ENCODE measurements around the gene STAT3. TPM values are rescaled to one million over a fixed set of nuclear protein-coding genes. Genes with fewer than 3 reads are reported as not detected.

Gene STAT3
- total RNA-seq, 3 donors from 2014 or later (not counting 1 experiment from before 2014, with no cell fraction given), result 190 to 246 (median 206) TPM

DNA sequence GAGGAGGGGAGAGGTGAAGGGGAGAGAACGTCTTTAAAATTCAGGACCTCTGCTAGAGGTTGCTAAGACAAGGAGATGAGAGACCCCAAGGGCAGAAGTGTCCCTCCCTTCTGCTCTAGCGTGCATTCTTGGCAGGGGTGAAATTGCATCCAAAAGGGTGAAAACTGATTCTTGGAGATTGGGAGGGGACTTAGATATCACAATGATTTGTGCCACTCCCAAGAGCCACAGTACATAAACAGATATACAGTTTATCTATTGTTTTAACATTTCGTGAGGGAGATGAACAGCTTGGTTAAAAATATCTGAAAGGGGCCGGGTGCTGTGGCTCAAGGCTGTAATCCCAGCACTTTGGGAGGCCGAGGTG, 22.1 kb upstream of the STAT3 start:
- Histone ChIP-seq H3K27ac (ENCODE audit: low read length) (no peak overlapping the region), H3K27me3 (ENCODE audit: control insufficient read depth, insufficient read depth, low read length) (no peaks in the 10 kb centered on the region), H3K36me3 (ENCODE audit: control insufficient read depth, insufficient read depth, low read length) (no peaks in the 10 kb centered on the region), H3K9me3 (ENCODE audit: control insufficient read depth, insufficient read depth, low read length) (no peaks in the 10 kb centered on the region), H3K4me3 (ENCODE audit: low read length) (no peak overlapping the region), H3K4me1 (ENCODE audit: control insufficient read depth, insufficient read depth, low read length) (peaks cover 13% of the 10 kb centered on the region)
- Mint-ChIP-seq H3K9me3 (no peaks in the 10 kb centered on the region), H3K27me3 (ENCODE audit: low read depth in 2 of 2) (peaks cover 7 to 11% of the 10 kb centered on the region in 2 donors), H3K4me1 (peaks cover 6 to 17% of the 10 kb centered on the region in 2 donors), H3K4me3 (no peak overlapping the region), H3K27ac (no peak overlapping the region), H3K36me3 (no peaks in the 10 kb centered on the region)
- TF ChIP-seq, protein P1, sequence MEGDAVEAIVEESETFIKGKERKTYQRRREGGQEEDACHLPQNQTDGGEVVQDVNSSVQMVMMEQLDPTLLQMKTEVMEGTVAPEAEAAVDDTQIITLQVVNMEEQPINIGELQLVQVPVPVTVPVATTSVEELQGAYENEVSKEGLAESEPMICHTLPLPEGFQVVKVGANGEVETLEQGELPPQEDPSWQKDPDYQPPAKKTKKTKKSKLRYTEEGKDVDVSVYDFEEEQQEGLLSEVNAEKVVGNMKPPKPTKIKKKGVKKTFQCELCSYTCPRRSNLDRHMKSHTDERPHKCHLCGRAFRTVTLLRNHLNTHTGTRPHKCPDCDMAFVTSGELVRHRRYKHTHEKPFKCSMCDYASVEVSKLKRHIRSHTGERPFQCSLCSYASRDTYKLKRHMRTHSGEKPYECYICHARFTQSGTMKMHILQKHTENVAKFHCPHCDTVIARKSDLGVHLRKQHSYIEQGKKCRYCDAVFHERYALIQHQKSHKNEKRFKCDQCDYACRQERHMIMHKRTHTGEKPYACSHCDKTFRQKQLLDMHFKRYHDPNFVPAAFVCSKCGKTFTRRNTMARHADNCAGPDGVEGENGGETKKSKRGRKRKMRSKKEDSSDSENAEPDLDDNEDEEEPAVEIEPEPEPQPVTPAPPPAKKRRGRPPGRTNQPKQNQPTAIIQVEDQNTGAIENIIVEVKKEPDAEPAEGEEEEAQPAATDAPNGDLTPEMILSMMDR (IDR thresholded peaks at IDR 0.05), result no peak
- no peak for ATAC-seq
- DNase-seq, result no peak
- WGBS (ENCODE audit: insufficient coverage), result 93% methylated on average over 5 of the region's 5 CpGs
- intact Hi-C loops (cut with micrococcal nuclease), result no loop called here

DNA sequence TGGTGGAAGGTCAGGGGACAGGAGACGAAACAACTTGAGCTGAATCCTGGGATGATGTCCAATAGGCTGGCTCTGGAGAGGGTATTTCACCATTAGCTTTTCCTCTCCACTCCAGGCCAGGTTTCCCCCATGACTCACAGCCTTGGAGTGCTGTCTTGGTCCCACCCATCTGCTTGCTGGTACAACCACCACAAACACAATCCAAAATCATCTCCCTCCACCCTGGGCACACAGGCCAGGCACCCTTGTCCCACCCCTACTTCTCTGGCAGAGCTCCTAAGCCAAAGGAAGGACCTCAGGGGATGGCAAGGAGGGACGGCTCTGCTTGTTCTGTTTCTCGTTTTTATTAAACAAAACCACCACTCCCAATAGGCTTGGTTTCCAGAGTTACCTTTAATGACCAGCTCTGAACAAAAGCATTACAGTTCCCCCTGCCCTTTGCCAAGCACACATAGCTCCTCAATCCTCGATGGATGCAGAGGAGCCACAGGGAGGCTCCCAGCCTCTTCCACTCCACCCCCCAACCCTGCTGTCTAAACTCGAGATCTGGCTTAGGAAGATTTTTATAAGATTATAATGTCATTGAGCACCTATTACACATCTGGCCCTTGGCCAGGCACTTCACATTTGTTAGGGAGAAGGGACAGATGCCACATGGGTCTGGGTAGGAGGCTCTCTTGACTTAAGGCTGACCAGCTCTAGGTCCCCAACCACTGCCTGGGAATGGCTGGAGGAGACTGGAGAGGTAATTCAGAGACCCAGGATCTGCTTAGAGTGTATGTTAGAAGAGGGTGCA, 21.5 kb upstream of the STAT3 start:
- no peaks in the 10 kb centered on the region for H3K9me3 Mint-ChIP-seq

DNA sequence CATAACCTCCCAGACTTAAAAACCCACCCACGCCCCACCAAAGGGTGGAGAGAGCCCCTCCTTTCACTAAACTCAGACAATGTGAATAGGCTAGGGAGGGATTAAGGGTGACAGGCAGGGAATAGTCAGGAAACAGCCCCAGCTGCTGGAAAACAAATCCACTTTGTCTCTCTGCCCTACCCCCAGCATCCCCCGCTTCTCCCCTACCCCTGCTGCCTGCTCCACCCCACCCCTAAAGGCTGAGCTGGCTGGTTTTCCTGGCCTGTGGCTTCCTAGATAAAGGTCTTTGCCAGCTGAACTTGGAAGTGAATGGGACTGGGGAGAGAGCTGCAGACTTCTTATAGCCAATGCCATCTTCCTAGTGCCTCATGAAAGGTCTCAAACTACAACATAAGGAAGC, 19.8 kb upstream of the STAT3 start:
- Mint-ChIP-seq H3K4me1 (peaks cover 6 to 9% of the 10 kb centered on the region in 2 donors), H3K27ac (no peak overlapping the region), H3K27me3 (ENCODE audit: low read depth in 2 of 2) (peaks cover 7% of the 10 kb centered on the region in 2 donors), H3K4me3 (no peak overlapping the region), H3K9me3 (no peaks in the 10 kb centered on the region), H3K36me3 (no peaks in the 10 kb centered on the region)
- Histone ChIP-seq H3K4me3 (ENCODE audit: low read length) (no peak overlapping the region), H3K9me3 (ENCODE audit: control insufficient read depth, insufficient read depth, low read length) (no peaks in the 10 kb centered on the region), H3K27me3 (ENCODE audit: control insufficient read depth, insufficient read depth, low read length) (no peaks in the 10 kb centered on the region), H3K4me1 (ENCODE audit: control insufficient read depth, insufficient read depth, low read length) (peaks cover 7% of the 10 kb centered on the region), H3K27ac (ENCODE audit: low read length) (no peak overlapping the region), H3K36me3 (ENCODE audit: control insufficient read depth, insufficient read depth, low read length) (no peaks in the 10 kb centered on the region)
- TF ChIP-seq, protein P1 (IDR thresholded peaks at IDR 0.05), result no peak
- ATAC-seq (no peak), DNase-seq (no peak)
- intact Hi-C loops (cut with micrococcal nuclease), result no loop called here
- WGBS (ENCODE audit: insufficient coverage), result no CpG with 5 or more reads among the region's 2 CpGs

More for the DNA sequence above, 21.5 kb upstream of the STAT3 start:
- TF ChIP-seq, protein P1 (IDR thresholded peaks at IDR 0.05), result no peak
- DNase-seq (no peak), ATAC-seq (no peak)
- WGBS (ENCODE audit: insufficient coverage), result 76% methylated on average over 3 of the region's 5 CpGs
- Histone ChIP-seq H3K4me1 (ENCODE audit: control insufficient read depth, insufficient read depth, low read length) (peaks cover 7% of the 10 kb centered on the region), H3K9me3 (ENCODE audit: control insufficient read depth, insufficient read depth, low read length) (no peaks in the 10 kb centered on the region), H3K36me3 (ENCODE audit: control insufficient read depth, insufficient read depth, low read length) (no peaks in the 10 kb centered on the region), H3K4me3 (ENCODE audit: low read length) (no peak overlapping the region), H3K27me3 (ENCODE audit: control insufficient read depth, insufficient read depth, low read length) (no peaks in the 10 kb centered on the region), H3K27ac (ENCODE audit: low read length) (no peak overlapping the region)
- Mint-ChIP-seq H3K27me3 (ENCODE audit: low read depth in 2 of 2) (peaks cover 7% of the 10 kb centered on the region in 2 donors), H3K27ac (no peak overlapping the region), H3K36me3 (no peaks in the 10 kb centered on the region), H3K4me1 (peaks cover 6 to 12% of the 10 kb centered on the region in 2 donors), H3K4me3 (no peak overlapping the region)
- intact Hi-C loops (cut with micrococcal nuclease), result no loop called here
